DMS153 (cell line): ENCODE data around the gene PRH1.

ENCODE experiments used
- DNase-seq: peaks from one replicate; lab custom pipeline; 2025; lab: John Stamatoyannopoulos, UW

PRH1 gene

GRCh38 chr12:10838461-10838860 is 45.6 kb downstream of the PRH1 start:
- no peak for DNase-seq
